HepG2 (cell line): ENCODE results near the gene WFDC1. TPM values are rescaled to one million over a fixed set of nuclear protein-coding genes. Genes with fewer than 3 reads are reported as not detected.
"Not testable (repeated sequence)": the region's sequence is repeated elsewhere in the genome, so short reads cannot be mapped to it uniquely, and the experiment has no call there.

Experiments used
- ATAC-seq: fragments of 200-7000 bp; cut with Tn5 transposase; 3 replicates; pipeline ENCODE4 v1.9.1; 2020; ENCODE audit warnings: mild to moderate bottlenecking, moderate library complexity
- BruUV-seq: library from RNA; stranded (reverse); fragments of 400-500 nt; replicated peaks from 2 replicates; lab custom pipeline; 2021; lab: Mats Ljungman, UMichigan
- CTCF ChIA-PET: fragments of 300-600 bp; formaldehyde crosslinking; extraction: SDS; loops from one replicate; lab custom pipeline; 2021; ENCODE audit warnings: low total read pairs, inconsistent platforms, low intra/inter-chr PET ratio; lab: Yijun Ruan, JAX
- POLR2A ChIA-PET: fragments of 350-600 bp; sonication (Branson Sonifier 250); formaldehyde crosslinking; loops from one replicate; lab custom pipeline; 2020; ENCODE audit warnings: antibody characterized with exemption, inconsistent platforms; lab: Yijun Ruan, JAX
- DNase-seq: peaks from one replicate; pipeline ENCODE4 v3.0.0-alpha.2; 2015; ENCODE audit warnings: low spot score
- FAIRE-seq: peaks from 3 replicates; lab custom pipeline; 2011; peaks lifted over from hg19 to GRCh38; lab: Jason Lieb, UNC
- H2AFZ ChIP-seq: one replicate; pipeline ENCODE4 v1.6.1; 2011; ENCODE audit warnings: low read length, inconsistent platforms
- H3K27ac ChIP-seq: fragments of 300-600 bp; 3 replicates; pipeline ENCODE4 v1.8.0; 2011; ENCODE audit warnings: mixed run types, mild to moderate bottlenecking, mixed read lengths, low read length, inconsistent platforms; ENCODE audit not compliant: insufficient read depth; ENCODE audit errors: extremely low read length
- H3K27me3 ChIP-seq, 2 experiments: fragments of 200-600 bp in 1 of 2; 2 replicates in 1 of 2; 3 replicates in 1 of 2; pipeline versions ENCODE4 v1.6.0 to v1.8.0; 2011; ENCODE audit warnings: low read length in 2 of 2, mild to moderate bottlenecking in 2 of 2, moderate library complexity in 2 of 2, inconsistent platforms in 1 of 2; ENCODE audit not compliant: insufficient read depth in 2 of 2, control insufficient read depth in 1 of 2
- H3K36me3 ChIP-seq, 2 experiments: fragments of 200-600 bp in 1 of 2; replicated peaks in 1 of 2; 2 replicates in 1 of 2; 3 replicates in 1 of 2; pipeline versions ENCODE4 v1.5.1 to v1.8.0; 2011; ENCODE audit warnings: low read length in 2 of 2, inconsistent platforms in 1 of 2; ENCODE audit not compliant: insufficient read depth in 2 of 2, control insufficient read depth in 1 of 2
- H3K4me1 ChIP-seq: 2 replicates; pipeline ENCODE4 v1.5.1; 2012; ENCODE audit warnings: low read length, inconsistent platforms; ENCODE audit not compliant: insufficient read depth
- H3K4me2 ChIP-seq: 2 replicates; pipeline ENCODE4 v1.6.0; 2011; ENCODE audit warnings: low read depth, low read length, inconsistent platforms
- H3K4me3 ChIP-seq, 3 experiments: fragments of 200-600 bp in 1 of 3; sonication (generic), shearing (Covaris generic) in 1 of 3; replicated peaks in 1 of 3; 2 replicates each; pipeline ENCODE4 v1.5.1; 2011 to 2016; ENCODE audit warnings: low read length in 3 of 3, inconsistent platforms in 2 of 3, low read depth in 2 of 3, mild to moderate bottlenecking in 2 of 3, control low read depth in 1 of 3, mixed read lengths in 1 of 3; ENCODE audit not compliant: insufficient read depth in 1 of 3
- H3K79me2 ChIP-seq: one replicate; pipeline ENCODE4 v1.6.1; 2011; ENCODE audit warnings: low read length, inconsistent platforms; ENCODE audit not compliant: insufficient read depth
- H3K9ac ChIP-seq: 2 replicates; pipeline ENCODE4 v1.6.0; 2011; ENCODE audit warnings: mild to moderate bottlenecking, low read depth, low read length, inconsistent platforms; ENCODE audit not compliant: insufficient read depth
- H3K9me3 ChIP-seq: 2 replicates; pipeline ENCODE4 v1.5.1; 2012; ENCODE audit warnings: mild to moderate bottlenecking, low read length
- H4K20me1 ChIP-seq: 2 replicates; pipeline ENCODE4 v1.6.0; 2011; ENCODE audit warnings: inconsistent platforms, mild to moderate bottlenecking, low read length, moderate library complexity; ENCODE audit not compliant: insufficient read depth
- AGO1 ChIP-seq: fragments of 200-400 bp; formaldehyde crosslinking; IDR thresholded peaks from 2 replicates; pipeline ENCODE4 v1.6.1; 2017; ENCODE audit warnings: mild to moderate bottlenecking, low read depth, low read length, moderate library complexity; ENCODE audit not compliant: poor library complexity, severe bottlenecking
- DNMT3B ChIP-seq: conservative IDR thresholded peaks from 2 replicates; pipeline ENCODE4 v1.6.1; 2016; ENCODE audit warnings: missing biosample characterization, control low read depth
- FOXP1 ChIP-seq, 2 experiments: fragments of 450-650 bp in 1 of 2; IDR thresholded peaks; 2 replicates each; pipeline ENCODE4 v1.6.1; 2017 to 2018; ENCODE audit warnings: antibody characterized with exemption in 1 of 2
- HOXA5 ChIP-seq: sonication (generic); formaldehyde crosslinking; IDR thresholded peaks from 2 replicates; pipeline ENCODE4 v1.4.0; 2020; ENCODE audit warnings: missing genetic modification reagents
- KDM2A ChIP-seq: sonication (generic); formaldehyde crosslinking; IDR thresholded peaks from 2 replicates; pipeline ENCODE4 v1.4.0; 2020; ENCODE audit warnings: low read depth, missing genetic modification reagents, borderline replicate concordance
- REST ChIP-seq, 2 experiments: IDR thresholded peaks; 2 replicates each; pipeline ENCODE4 v1.6.1; 2011 to 2012; ENCODE audit warnings: low read length in 2 of 2, borderline replicate concordance in 1 of 2, low read depth in 1 of 2, mild to moderate bottlenecking in 1 of 2, moderate library complexity in 1 of 2
- SP2 ChIP-seq: sonication (generic); formaldehyde crosslinking; IDR thresholded peaks from 2 replicates; pipeline ENCODE4 v1.5.1; 2020; ENCODE audit warnings: mild to moderate bottlenecking, missing genetic modification reagents
- SRF ChIP-seq: IDR thresholded peaks from 2 replicates; pipeline ENCODE4 v1.6.1; 2011; ENCODE audit warnings: mild to moderate bottlenecking, low read depth, low read length, moderate library complexity
- TCF7 ChIP-seq: sonication (generic); IDR thresholded peaks from 2 replicates; pipeline ENCODE4 v1.6.1; 2016; ENCODE audit warnings: antibody characterized with exemption, low read depth
- ZBTB14 ChIP-seq: sonication (generic); formaldehyde crosslinking; IDR thresholded peaks from 2 replicates; pipeline ENCODE4 v1.4.0; 2020; ENCODE audit warnings: missing genetic modification reagents
- ZNF260 ChIP-seq: sonication (generic); formaldehyde crosslinking; IDR thresholded peaks from 2 replicates; pipeline ENCODE4 v1.4.0; 2020; ENCODE audit warnings: missing genetic modification reagents, low read depth, mild to moderate bottlenecking, borderline replicate concordance
- ZNF414 ChIP-seq: sonication (generic); formaldehyde crosslinking; IDR thresholded peaks from 2 replicates; pipeline ENCODE4 v1.5.0; 2020; ENCODE audit warnings: missing genetic modification reagents
- ZNF558 ChIP-seq: sonication (generic); formaldehyde crosslinking; IDR thresholded peaks from 2 replicates; pipeline ENCODE4 v1.9.0; 2022; ENCODE audit warnings: mild to moderate bottlenecking, missing genetic modification reagents, borderline replicate concordance
- ZNF766 ChIP-seq: sonication (generic); formaldehyde crosslinking; IDR thresholded peaks from 2 replicates; pipeline ENCODE4 v1.5.0; 2020; ENCODE audit warnings: missing genetic modification reagents, borderline replicate concordance
- ZNF788 ChIP-seq: sonication (generic); formaldehyde crosslinking; IDR thresholded peaks from 2 replicates; pipeline ENCODE4 v1.5.0; 2020; ENCODE audit warnings: mild to moderate bottlenecking, missing genetic modification reagents, borderline replicate concordance
- ZSCAN22 ChIP-seq: sonication (generic); formaldehyde crosslinking; IDR thresholded peaks from 2 replicates; pipeline ENCODE4 v1.4.0; 2020; ENCODE audit warnings: mild to moderate bottlenecking, missing genetic modification reagents
- in situ Hi-C: cut with HindIII; loops from 2 replicates; pipeline ENCODE4 v1.10.0; 2017; ENCODE audit warnings: low pct_unique_long_range_greater_than_20kb; ENCODE audit not compliant: extremely low pct_ligation_motif_present
- intact Hi-C: fragments of 100-400 bp; cut with micrococcal nuclease; formaldehyde crosslinking; loops from one replicate; pipeline ENCODE4 v1.10.0; 2022; ENCODE audit not compliant: unreplicated experiment
- polyA plus RNA-seq, 8 experiments: library from polyadenylated mRNA; depleted of rRNA in 3 of 8; stranded (reverse) in 7 of 8; unstranded in 1 of 8; fragments of >200 nt; fragmentation: Illumina TruSeq in 4 of 8; extraction: Trizol in 4 of 8; gene quantifications; 2 replicates each; pipeline versions ENCODE4 v1.2.1 to v1.2.3, GENCODE V29; 2011 to 2016; ENCODE audit warnings: low read depth in 4 of 8, missing spikeins in 1 of 8, mixed read lengths in 1 of 8; ENCODE audit not compliant: insufficient read depth in 1 of 8
- total RNA-seq, 5 experiments: library from RNA; depleted of rRNA; stranded (reverse); fragments of >200 nt; fragmentation: Illumina TruSeq; extraction: Trizol; gene quantifications; 2 replicates each; pipeline ENCODE4 v1.2.3, GENCODE V29; 2016; ENCODE audit warnings: low read depth in 1 of 5

WFDC1 gene
- total and polyA plus RNA-seq, 2 of the 13 experiments (the other 11 are each of a cell fraction or from before 2014, with no cell fraction given) = not detected

DNA sequence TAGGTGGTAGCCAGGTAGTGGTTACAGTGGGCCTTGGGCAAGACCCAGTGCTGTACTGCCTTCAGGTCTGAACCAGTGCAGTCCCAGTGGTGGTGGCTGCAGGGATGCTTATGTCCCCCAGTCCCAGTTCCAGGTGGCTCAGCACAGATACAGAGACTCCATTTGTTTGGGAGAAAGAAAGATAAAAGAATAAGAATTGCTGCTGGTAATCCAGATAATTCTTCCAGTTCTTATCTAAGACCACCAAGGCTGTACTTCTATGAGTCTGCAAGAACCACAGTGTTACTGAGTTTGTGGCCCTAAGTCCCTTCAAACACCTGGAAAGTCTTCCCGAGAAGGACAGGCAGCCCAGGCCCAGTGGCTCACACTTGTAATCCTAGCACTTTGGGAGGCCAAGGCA, 39.8 kb downstream of the WFDC1 start (continued):
- TF ChIP-seq ZNF766 (no peak), ZNF558 (CRISPR knock-in tag) (no peak), ZNF788 (CRISPR knock-in tag) (no peak), REST (IDR thresholded peaks at IDR 0.05; ENCODE audit: borderline replicate concordance in 1 of 2, low read depth in 1 of 2, low read length in 2 of 2) (no peak), SRF (no peak), TCF7 (no peak), ZBTB14 (CRISPR knock-in tag) (no peak), HOXA5 (CRISPR knock-in tag) (no peak), FOXP1 (IDR thresholded peaks at IDR 0.05) (no peak), FOXP1 (CRISPR knock-in tag; IDR thresholded peaks at IDR 0.05) (no peak), DNMT3B (CRISPR knock-in tag) (no peak), SP2 (no peak), ZNF260 (CRISPR knock-in tag) (no peak), ZNF414 (CRISPR knock-in tag) (no peak), AGO1 (no peak), KDM2A (CRISPR knock-in tag) (no peak), ZSCAN22 (CRISPR knock-in tag) (no peak)

DNA sequence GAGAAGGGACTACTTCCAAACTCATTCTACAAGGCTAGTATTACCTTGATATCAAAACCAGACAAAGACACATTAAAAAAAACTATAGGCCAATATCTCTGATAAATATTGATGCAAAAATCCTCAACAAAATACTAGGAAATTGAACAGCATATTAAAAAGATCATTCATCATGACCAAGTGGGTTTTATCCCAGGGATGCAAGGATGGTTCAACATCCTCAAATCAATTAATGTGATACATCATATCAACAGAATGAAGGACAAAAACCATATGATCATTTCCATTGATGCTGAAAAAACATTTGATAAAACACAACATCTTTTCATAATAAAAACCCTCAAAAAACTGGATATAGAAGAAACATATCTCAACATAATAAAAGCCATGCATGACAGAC, 42.6 kb downstream of the WFDC1 start:
- H3K9ac ChIP-seq, ATAC-seq, H4K20me1 ChIP-seq, H3K4me2 ChIP-seq, H3K4me3 ChIP-seq, H3K79me2 ChIP-seq, FAIRE-seq, intact Hi-C loops, H3K36me3 ChIP-seq, H3K9me3 ChIP-seq, POLR2A ChIA-PET, H3K27ac ChIP-seq, DNase-seq, H3K4me1 ChIP-seq, H2AFZ ChIP-seq, CTCF ChIA-PET, in situ Hi-C loops, BruUV-seq: not testable (repeated sequence)
- peaks cover 5 to 32% of the 10 kb centered on the region in 2 experiments for H3K27me3 ChIP-seq
